Stimulated activated memory B cell treated with anti-CD40 and anti-IgM and Interleukin-4, amounts not matched to agents 10 μg/mL and 1 μg/mL and 100 μg/mL, for 72 hours (primary cell): ENCODE measurements around the gene ARL5C.
A peak's percentile ranks its signal among the peaks of the same experiment; 100 is the strongest.

Experiments used
- ATAC-seq: fragments of 150-1000 bp; cut with Tn5 transposase; 2 replicates; pipeline ENCODE4 v1.10.0; 2021
- H3K27ac Mint-ChIP-seq: one replicate; pipeline ENCODE4 v1.8.0; 2022; ENCODE audit warnings: mild to moderate bottlenecking, mixed read lengths
- H3K27me3 Mint-ChIP-seq: one replicate; pipeline ENCODE4 v1.8.0; 2022; ENCODE audit warnings: mixed read lengths
- H3K36me3 Mint-ChIP-seq: one replicate; pipeline ENCODE4 v1.8.0; 2022; ENCODE audit warnings: mixed read lengths
- H3K4me1 Mint-ChIP-seq: one replicate; pipeline ENCODE4 v1.8.0; 2022; ENCODE audit warnings: mixed read lengths
- H3K4me3 Mint-ChIP-seq: one replicate; pipeline ENCODE4 v1.8.0; 2022; ENCODE audit warnings: mild to moderate bottlenecking, moderate library complexity, mixed read lengths
- H3K9me3 Mint-ChIP-seq: one replicate; pipeline ENCODE4 v1.8.0; 2022; ENCODE audit warnings: mixed read lengths

Gene ARL5C

DNA sequence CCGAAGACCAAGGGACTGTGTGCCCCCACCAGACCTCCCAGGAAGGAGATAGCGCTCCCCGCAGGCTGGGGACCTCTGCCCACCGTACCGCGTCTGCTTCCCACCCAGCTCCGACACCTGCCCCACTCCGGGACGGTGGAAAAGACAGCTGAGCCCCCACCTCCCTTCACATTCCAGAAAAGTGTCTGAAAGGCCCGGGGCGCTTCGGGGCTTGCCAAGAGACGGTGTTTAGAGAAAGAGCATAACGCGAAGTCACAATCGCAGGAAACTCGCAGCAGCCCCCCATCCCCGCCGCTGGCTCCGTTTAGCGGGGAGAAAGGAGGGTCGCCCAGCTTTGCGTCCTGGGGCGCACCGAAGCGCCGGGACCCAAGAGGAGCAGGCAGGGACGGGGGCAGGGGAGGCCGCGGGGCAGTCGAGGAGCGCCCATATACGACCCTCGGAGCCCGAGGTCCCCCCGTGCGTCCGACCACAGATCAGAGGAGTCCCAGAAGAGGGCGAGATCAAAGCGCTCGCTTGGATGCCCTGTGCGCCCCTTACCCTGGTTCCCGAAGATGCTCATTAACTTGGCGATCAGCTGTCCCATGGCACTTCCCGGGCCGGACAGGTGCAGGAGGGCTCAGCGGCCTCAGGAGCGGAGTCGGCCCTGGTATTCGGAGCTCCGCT lies 652 bp downstream of the ARL5C start:
- H3K4me1 Mint-ChIP-seq: peaks cover 27% of the 10 kb centered on the region
- no peaks in the 10 kb centered on the region for H3K9me3 Mint-ChIP-seq
- H3K4me3 Mint-ChIP-seq: peak overlapping the region; percentile 81
- peaks cover 74% of the 10 kb centered on the region for H3K27me3 Mint-ChIP-seq
- ATAC-seq: no peak
- H3K36me3 Mint-ChIP-seq: no peaks in the 10 kb centered on the region
- peak overlapping the region; percentile 12 for H3K27ac Mint-ChIP-seq

DNA sequence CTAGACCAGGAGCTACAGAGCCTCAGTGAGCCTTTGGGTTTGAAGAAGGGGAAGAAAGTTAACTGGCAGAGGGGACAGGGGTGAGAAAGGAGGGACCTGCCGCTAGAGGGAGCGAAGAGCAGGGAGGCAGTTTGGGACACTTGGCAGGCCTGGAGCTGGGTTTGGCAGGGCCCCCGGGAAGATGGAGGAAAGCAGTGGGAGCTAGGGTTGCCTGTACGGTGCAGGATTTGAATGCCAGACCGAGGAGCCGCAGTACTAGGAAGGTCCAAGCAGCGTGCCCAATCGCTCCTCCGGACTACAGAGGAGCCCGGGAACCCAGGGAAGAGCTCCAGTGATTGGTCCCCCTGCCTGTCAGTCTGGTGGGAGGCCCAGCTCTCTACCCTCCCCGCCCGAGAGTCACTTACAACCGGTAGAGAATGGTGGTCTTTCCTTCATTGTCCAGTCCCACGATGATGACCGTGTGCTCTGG lies 1.3 kb downstream of the ARL5C start:
- ATAC-seq: peak; percentile 92
- H3K4me1 Mint-ChIP-seq: peaks cover 27% of the 10 kb centered on the region
- no peaks in the 10 kb centered on the region for H3K9me3 Mint-ChIP-seq
- H3K27me3 Mint-ChIP-seq: peaks cover 68% of the 10 kb centered on the region
- H3K36me3 Mint-ChIP-seq: no peaks in the 10 kb centered on the region
- H3K4me3 Mint-ChIP-seq: peak overlapping the region; percentile 81
- peak overlapping the region; percentile 12 for H3K27ac Mint-ChIP-seq

DNA sequence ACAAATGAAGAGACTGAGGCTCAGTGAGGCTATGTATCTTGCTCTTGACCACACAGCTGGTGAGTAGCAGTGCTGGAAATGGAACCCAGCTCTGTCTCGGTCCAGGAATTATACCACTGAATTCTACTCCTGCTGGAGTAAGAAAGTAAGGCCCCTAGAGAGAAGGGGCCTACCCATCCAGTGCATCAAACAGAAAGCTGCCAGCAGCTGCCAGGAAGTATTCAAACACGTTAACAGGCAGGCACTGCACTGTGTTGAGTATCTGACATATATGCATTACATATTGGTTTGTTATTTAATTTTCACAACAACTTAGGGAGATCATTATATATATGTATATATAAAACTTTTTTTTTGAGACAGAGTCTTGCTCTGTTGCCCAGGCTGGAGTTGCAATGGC lies 4.0 kb downstream of the ARL5C start:
- Mint-ChIP-seq H3K4me1 (peaks cover 20% of the 10 kb centered on the region), H3K36me3 (no peaks in the 10 kb centered on the region), H3K27ac (no peak overlapping the region), H3K9me3 (no peaks in the 10 kb centered on the region), H3K27me3 (peaks cover 45% of the 10 kb centered on the region), H3K4me3 (no peak overlapping the region)
- ATAC-seq: no peak

DNA sequence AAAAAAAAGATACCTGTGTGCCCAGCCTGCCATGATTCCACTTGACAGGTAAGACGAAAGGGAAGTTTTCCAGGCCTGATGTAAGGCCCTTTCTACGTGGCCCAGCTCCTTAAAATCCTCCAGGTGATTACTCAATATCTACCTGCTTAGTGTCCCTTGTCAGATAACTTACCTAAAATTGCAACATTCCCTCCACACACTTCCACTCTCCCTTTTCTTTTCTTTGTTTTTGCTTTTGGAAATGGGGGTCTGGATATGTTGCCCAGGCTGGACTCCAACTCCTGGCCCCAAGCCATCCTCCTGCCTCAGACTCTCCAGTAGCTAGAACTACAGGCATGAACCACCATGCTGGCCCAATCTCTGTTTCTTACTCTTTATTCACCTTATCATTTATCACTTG lies 7.3 kb downstream of the ARL5C start:
- Mint-ChIP-seq H3K4me3 (no peak overlapping the region), H3K4me1 (peaks cover 8% of the 10 kb centered on the region), H3K9me3 (no peaks in the 10 kb centered on the region), H3K27me3 (peaks cover 13% of the 10 kb centered on the region), H3K36me3 (no peaks in the 10 kb centered on the region), H3K27ac (no peak overlapping the region)
- no peak for ATAC-seq

DNA sequence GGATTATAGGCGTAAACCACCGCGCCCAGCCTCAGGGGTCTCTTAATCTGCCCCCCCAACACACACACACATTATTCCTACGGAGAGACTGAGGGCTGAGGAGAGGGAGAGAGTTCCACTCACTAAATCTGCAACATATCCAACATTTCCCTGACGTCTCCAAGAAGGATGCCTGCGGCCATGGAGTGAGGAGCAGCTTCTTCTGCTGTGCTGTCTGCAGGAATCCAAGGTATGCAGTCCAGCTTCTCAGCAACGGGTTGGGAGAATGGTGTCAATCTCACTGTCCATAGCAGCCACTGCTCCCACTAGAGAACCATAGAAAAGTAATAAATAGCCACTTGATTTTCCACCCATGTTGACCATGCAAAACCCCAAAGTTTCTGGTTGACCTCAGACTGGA lies 9.5 kb downstream of the ARL5C start:
- H3K9me3 Mint-ChIP-seq: no peaks in the 10 kb centered on the region
- H3K27ac Mint-ChIP-seq: no peak overlapping the region
- no peaks in the 10 kb centered on the region for H3K36me3 Mint-ChIP-seq
- H3K27me3 Mint-ChIP-seq: peaks cover 10% of the 10 kb centered on the region
- H3K4me1 Mint-ChIP-seq: peaks cover 28% of the 10 kb centered on the region
- no peak overlapping the region for H3K4me3 Mint-ChIP-seq
- no peak for ATAC-seq

DNA sequence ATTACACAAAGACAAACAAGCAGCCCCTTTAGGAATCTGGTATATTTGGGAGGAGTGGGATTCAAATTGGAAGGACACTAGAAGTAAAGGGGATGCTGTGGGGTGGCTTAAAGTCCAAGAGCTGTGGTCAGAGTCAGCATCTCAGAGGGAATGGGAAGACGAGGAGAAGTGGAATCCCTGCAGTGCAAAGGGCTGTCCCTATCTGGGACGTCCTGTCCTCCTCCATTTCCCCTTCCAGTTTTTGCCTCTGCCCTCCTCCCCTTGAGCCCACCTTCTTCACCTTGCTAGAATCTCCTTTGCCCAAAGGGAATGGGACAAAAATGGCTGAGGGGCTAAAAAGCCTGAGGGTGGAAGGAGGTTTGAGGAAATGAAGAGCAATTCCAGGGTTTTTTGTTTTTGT lies 10.3 kb downstream of the ARL5C start:
- Mint-ChIP-seq H3K36me3 (no peaks in the 10 kb centered on the region), H3K4me1 (peaks cover 28% of the 10 kb centered on the region), H3K27me3 (peaks cover 15% of the 10 kb centered on the region), H3K27ac (no peak overlapping the region), H3K4me3 (no peak overlapping the region), H3K9me3 (no peaks in the 10 kb centered on the region)
- ATAC-seq: no peak

DNA sequence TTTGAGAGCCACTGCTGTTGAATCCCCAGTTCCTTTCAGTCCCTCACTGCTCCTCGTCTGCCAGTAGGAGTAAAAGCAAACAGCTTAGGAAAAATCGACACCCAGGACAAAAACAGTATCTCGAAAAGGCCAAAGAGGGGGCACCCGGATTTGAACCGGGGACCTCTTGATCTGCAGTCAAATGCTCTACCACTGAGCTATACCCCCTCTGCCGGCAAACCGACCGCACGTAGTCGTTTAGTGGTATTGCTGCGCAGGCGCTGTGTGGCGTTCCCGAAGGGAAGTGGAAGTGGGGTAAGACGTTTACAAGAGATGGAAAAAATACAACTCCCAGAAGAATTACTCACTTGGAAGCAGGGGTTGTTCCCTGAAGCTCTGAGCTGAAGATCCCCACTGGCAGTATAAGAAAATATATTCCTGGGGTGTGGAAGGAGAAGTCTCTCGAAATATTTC lies 12.3 kb downstream of the ARL5C start:
- Mint-ChIP-seq H3K27ac (peak overlapping the region; percentile 80), H3K9me3 (no peaks in the 10 kb centered on the region), H3K4me1 (peaks cover 28% of the 10 kb centered on the region), H3K36me3 (no peaks in the 10 kb centered on the region), H3K27me3 (peaks cover 35% of the 10 kb centered on the region), H3K4me3 (peak overlapping the region; percentile 98)
- peak; percentile 85 for ATAC-seq

DNA sequence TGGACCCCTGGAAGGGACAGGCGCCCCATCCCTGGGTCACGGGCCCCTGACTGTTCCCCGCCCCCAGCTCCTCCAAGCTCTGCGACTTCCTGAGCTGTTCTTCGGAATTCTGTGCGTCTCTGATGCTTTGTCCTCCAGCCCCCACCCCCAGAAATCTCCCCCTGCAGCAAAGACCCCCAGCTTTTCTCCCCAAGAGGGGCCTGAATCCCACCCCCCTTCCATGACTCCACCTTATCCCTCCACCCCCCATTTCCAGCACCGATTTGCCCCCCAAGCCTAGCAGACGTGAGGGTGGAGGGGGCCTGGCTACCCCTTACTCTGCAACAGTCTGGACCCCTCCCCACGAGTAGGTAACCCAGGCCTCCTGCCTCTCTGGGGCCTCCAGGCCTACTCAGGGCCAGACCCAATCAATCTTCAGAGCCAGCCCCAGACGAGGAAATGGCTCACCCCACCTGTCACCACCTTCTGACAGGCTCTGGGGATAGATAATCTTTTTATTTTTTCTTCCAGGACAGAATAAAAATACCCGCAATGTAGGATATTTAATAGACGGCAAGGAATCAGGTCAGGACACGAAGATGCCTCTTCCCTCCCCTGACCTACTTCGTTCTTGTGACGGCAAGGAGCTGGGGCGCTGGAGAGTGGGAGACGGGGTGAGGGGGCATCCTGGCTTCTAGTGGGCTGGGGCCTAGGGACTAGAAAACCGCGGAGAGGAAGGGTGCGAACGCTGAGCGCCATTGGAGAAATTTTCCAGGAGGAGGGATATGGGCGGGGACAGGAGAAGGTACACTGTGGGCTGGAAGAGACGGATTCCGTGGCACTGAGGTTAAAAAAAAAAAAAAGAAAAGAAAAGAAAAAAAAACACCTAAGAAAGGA lies 13.8 kb downstream of the ARL5C start:
- Mint-ChIP-seq H3K9me3 (no peaks in the 10 kb centered on the region), H3K36me3 (no peaks in the 10 kb centered on the region)

DNA sequence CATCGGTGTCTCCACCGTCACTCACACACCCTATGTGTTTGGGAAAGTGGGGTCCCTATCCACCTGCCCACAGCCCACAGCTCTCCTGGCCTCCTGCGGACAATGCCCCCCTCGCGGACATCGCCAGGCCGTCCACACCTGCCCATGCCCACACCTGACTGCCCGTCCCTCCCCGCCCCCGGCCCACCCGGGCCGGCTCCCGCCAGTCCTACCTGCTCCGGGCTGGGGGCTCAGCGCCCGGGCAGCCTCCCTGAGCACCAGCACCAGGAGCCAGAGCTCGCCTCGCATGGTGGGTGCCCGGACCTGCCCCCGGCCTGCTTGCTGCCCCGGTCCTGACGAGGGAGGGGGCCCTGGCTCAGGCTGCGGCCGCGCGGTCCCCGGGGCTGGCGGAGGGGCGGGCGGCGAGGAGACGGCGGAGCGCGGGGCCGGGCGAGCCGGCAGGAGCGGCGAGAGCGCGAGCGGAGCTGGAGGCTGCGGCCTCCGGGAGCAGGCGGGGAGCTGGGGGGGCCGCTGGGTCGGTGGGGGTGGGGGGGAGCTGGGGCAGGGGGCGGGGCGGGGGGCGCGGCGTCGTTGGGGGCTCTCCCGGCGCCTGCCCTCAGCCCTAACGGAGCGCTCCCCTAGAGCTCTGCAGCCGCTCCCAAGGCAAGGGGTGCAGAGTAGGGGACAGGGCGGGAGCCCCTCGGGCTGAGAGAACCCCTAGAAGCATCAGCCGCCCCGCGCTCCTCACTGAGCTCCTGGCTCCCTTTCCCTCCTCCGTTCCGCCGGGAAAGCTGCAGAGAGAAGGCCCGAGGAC lies 14.6 kb downstream of the ARL5C start, which contains the start of gene PLXDC1:
Gene PLXDC1, minus strand, starts transcription at position 488 of the 793 bp plus-strand sequence. Its CDS starts 200 bp downstream, at position 288.
- Mint-ChIP-seq H3K36me3 (no peaks in the 10 kb centered on the region), H3K4me3 (peak within 1 kb of the TSS; percentile 98), H3K9me3 (no peaks in the 10 kb centered on the region), H3K27ac (no peak within 1 kb of the TSS), H3K4me1 (peaks cover 28% of the 10 kb centered on the region), H3K27me3 (peaks cover 48% of the 10 kb centered on the region)
- no peak for ATAC-seq

More for the DNA sequence above, 13.8 kb downstream of the ARL5C start:
- Mint-ChIP-seq H3K4me1 (peaks cover 28% of the 10 kb centered on the region), H3K27ac (no peak overlapping the region), H3K27me3 (peaks cover 46% of the 10 kb centered on the region), H3K4me3 (peak overlapping the region; percentile 98)
- no peak for ATAC-seq

DNA sequence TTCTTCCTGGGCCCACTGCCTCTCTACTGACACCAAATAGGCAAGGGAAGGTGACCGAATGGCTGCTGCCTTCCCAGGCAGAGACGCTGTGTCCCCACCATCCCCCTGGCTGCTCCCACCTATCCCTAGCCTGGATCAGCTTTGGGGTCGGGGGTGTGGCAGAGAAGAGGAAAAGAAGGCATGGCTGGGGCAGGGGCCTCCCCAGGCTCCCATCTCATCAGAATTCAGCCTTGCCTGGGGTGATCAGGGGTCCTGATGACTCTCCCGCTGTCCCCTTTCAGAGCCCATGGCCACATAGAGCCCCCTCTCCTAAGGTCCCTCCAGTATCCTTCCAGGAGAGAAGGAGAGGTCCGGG lies 15.2 kb downstream of the ARL5C start:
- H3K27me3 Mint-ChIP-seq: peaks cover 49% of the 10 kb centered on the region

DNA sequence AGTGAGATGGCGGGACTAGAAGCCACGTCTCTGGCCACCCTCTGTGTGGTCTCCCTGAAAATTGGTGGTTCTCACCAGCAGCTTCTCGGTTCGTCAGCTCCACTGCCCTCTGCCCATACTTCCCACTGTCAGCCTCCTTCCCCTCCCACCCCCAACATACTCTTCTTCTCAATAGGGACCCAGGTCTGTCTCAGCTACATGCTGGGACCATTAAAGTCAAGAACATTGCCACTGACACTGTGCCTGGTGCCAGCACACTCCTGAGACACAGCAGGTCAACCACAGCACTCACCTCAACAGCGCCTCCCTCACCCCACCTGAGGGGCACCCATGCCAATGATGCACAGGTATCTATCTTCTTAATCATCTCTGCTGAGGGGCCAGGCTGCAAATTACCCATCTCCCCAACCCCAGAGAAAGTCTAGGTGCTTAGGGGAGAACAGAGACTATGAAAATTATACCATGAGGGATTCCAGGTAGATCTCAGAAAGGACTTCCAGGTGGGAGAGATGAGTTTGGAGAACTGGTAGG lies 15.8 kb downstream of the ARL5C start:
- no peak overlapping the region for H3K4me3 Mint-ChIP-seq
- no peaks in the 10 kb centered on the region for H3K36me3 Mint-ChIP-seq
- no peak for ATAC-seq
- peaks cover 28% of the 10 kb centered on the region for H3K4me1 Mint-ChIP-seq
- H3K27me3 Mint-ChIP-seq: peaks cover 55% of the 10 kb centered on the region
- no peak overlapping the region for H3K27ac Mint-ChIP-seq
- H3K9me3 Mint-ChIP-seq: no peaks in the 10 kb centered on the region

More for the DNA sequence above, 15.2 kb downstream of the ARL5C start:
- H3K9me3 Mint-ChIP-seq: no peaks in the 10 kb centered on the region
- no peak overlapping the region for H3K27ac Mint-ChIP-seq
- H3K4me1 Mint-ChIP-seq: peaks cover 28% of the 10 kb centered on the region
- no peak overlapping the region for H3K4me3 Mint-ChIP-seq
- ATAC-seq: no peak
- H3K36me3 Mint-ChIP-seq: no peaks in the 10 kb centered on the region

DNA sequence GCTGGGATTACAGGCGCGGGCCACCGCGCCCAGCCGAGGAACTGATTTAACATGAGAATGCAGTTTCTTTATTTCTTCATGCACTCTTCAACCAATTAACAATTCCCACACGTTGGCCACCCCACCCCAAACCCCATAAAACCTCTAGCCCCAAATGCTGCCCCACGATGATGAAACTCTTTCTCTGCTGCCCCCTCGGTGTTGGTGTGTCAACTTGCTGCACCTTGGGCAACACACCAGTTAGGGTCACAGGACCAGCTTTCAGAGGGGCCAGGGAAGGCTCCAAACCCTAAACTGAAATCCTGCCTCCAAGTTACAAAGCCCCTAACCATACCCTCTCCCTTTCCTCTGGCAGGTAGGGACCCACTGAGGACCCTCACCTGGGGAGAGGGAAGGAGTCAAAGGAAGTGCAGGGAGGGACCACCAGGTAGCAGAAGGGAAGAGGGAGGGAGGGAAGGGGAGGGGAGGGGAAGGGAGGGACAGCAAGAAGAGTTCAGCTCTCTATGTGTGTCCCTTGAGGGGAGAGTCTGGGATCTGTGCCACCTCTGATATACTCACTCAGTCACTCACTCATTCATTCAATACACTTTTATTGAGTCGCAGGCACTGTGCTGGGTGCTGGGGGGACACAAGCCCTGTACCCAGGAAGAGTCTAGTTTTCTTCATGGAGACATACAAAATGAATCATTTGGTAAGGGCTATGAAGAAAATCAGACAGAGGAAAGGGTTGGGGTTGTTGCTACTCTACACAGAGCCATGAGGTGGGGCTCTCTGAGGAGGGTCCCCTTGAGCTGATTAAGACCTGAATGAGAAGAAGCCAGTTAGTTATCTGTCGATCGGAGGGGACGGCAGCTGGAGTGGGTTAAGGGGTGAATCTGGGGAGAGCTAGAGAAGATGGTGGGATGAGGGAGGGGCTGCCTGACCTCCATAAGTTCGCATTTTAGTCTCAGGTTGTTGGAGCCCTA lies 18.5 kb downstream of the ARL5C start:
- H3K9me3 Mint-ChIP-seq: no peaks in the 10 kb centered on the region
- ATAC-seq: no peak
- H3K36me3 Mint-ChIP-seq: no peaks in the 10 kb centered on the region
- peaks cover 9% of the 10 kb centered on the region for H3K4me1 Mint-ChIP-seq
- no peak overlapping the region for H3K27ac Mint-ChIP-seq
- H3K27me3 Mint-ChIP-seq: peaks cover 63% of the 10 kb centered on the region
- H3K4me3 Mint-ChIP-seq: no peak overlapping the region

DNA sequence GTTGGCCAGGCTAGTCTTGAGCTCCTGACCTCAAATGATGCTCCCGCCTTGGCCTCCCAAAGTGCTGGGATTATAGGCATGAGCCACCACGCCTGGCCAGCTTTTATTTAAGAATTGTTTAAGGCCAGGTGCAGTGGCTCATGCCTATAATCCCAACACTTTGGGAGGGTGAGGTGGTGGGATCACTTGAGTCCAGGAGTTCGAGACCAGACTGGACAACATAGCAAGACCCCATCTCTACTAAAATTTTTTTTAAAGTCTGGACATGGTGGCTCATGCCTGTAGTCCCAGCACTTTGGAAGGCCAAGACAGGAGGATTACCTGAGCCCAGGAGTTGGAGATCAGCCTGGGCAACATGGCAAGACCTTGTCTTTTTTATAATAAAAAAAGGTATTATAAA lies 19.7 kb downstream of the ARL5C start:
- H3K4me3 Mint-ChIP-seq: no peak overlapping the region
- H3K27ac Mint-ChIP-seq: no peak overlapping the region
- ATAC-seq: no peak
- H3K4me1 Mint-ChIP-seq: no peaks in the 10 kb centered on the region
- H3K27me3 Mint-ChIP-seq: peaks cover 52% of the 10 kb centered on the region
- no peaks in the 10 kb centered on the region for H3K36me3 Mint-ChIP-seq
- no peaks in the 10 kb centered on the region for H3K9me3 Mint-ChIP-seq

DNA sequence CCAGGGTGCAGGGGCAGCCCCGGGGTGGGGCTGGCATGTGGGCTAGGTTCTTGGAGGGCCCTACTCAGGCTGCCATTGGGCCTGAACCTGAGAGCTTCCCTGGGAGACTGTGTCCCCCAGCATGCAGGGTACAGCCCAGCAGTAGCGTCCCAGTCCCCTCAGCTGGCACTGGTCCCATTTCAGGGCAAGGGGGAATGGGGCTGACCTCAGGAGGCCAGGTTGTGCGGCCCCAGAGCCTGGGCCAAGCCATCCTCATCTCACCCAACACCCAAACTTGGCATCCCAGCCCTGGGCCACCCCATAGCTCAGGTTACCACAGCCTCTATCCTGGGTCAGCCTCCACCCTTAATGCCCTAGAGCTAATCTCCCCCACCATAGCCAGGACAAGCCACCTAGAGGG lies 20.8 kb downstream of the ARL5C start:
- H3K4me3 Mint-ChIP-seq: no peak overlapping the region
- H3K27ac Mint-ChIP-seq: no peak overlapping the region
- H3K27me3 Mint-ChIP-seq: peaks cover 43% of the 10 kb centered on the region
- H3K4me1 Mint-ChIP-seq: no peaks in the 10 kb centered on the region
- H3K36me3 Mint-ChIP-seq: no peaks in the 10 kb centered on the region
- no peaks in the 10 kb centered on the region for H3K9me3 Mint-ChIP-seq
- no peak for ATAC-seq
